GM10847 (cell line): ENCODE results near the gene KDM4E.

Experiments
- POLR2A ChIP-seq: IDR thresholded peaks from 2 replicates; pipeline ENCODE4 v1.6.1; 2011; ENCODE audit not compliant: insufficient read length; ENCODE audit errors: extremely low read depth

KDM4E gene

DNA sequence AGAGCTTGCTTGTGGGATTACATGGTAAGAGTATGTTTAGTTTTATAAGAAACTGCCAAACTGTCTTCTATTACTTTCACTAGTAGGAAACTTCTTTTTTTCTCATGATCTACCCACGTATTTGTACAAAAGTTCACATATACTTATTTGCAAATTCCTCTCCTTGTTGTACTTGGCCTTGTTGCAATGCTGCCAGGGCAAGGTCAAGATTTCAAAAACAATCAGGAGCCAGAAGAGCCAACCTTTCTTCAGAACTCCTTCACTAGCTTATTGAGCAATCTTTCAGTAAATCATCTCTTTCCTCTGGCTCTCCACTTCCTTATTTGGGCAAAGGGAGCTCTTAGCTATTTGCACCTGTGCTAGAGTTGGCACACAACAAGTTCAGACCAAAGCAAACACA is 51.4 kb downstream of the KDM4E start:
- TF ChIP-seq POLR2A, result no peak

DNA sequence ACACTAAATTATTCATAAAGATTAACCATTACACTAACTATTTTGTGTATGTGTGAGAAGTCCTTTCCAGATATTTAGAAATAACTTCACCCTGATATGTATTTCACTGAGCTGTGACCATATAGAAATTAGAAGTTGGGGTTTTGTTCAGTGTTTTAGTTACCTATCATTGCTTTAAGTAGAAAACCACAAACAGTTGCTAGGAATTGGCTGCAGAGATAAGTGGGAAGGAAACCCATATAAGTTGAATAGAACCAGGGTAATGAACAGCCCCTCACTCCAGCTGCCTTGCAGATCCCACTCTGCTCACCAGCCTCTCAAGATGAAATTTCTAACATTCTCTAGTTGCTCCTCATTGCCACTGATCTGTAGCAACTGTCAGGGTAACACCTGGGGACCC is 51.9 kb downstream of the KDM4E start:
- no peak for TF ChIP-seq POLR2A
